WTC11 (cell line): Measurements from ENCODE around the gene PLXDC2.

ENCODE experiments used
- ETV6 ChIP-seq: sonication (generic); formaldehyde crosslinking; IDR thresholded peaks from 2 replicates; pipeline ENCODE4 v1.8.1; 2022; ENCODE audit warnings: mild to moderate bottlenecking, missing genetic modification reagents
- GABPB1 ChIP-seq: sonication (generic); formaldehyde crosslinking; IDR thresholded peaks from 2 replicates; pipeline ENCODE4 v1.8.1; 2023; ENCODE audit warnings: mild to moderate bottlenecking, missing genetic modification reagents
- GTF2I ChIP-seq: fragments of 250-450 bp; sonication (Bioruptor Pico); conservative IDR thresholded peaks from 2 replicates; pipeline ENCODE4 v1.4.0; 2021; ENCODE audit warnings: mild to moderate bottlenecking
- JUN ChIP-seq: sonication (generic); formaldehyde crosslinking; IDR thresholded peaks from 2 replicates; pipeline ENCODE4 v1.8.0; 2023; ENCODE audit warnings: mild to moderate bottlenecking, missing genetic modification reagents
- NFE2L1 ChIP-seq: sonication (generic); formaldehyde crosslinking; IDR thresholded peaks from 2 replicates; pipeline ENCODE4 v1.8.1; 2023; ENCODE audit warnings: missing genetic modification reagents
- SMAD3 ChIP-seq: sonication (generic); formaldehyde crosslinking; IDR thresholded peaks from 2 replicates; pipeline ENCODE4 v1.8.0; 2022; ENCODE audit warnings: missing genetic modification reagents, mild to moderate bottlenecking, borderline replicate concordance
- ZNF416 ChIP-seq: fragments of 250-450 bp; sonication (Bioruptor Pico); IDR thresholded peaks from 2 replicates; pipeline ENCODE4 v1.9.0; 2021; ENCODE audit warnings: mild to moderate bottlenecking, inconsistent platforms
- TF ChIP-seq, protein P1 (sequence below): fragments of 200-600 bp; IDR thresholded peaks from 2 replicates; pipeline ENCODE4 v1.8.0; 2022; ENCODE audit warnings: antibody characterized with exemption
- TF ChIP-seq, protein P2 (sequence below): sonication (generic); formaldehyde crosslinking; IDR thresholded peaks from 2 replicates; pipeline ENCODE4 v1.8.1; 2023; ENCODE audit warnings: mild to moderate bottlenecking, missing genetic modification reagents, moderate library complexity
- TF ChIP-seq, protein P3 (sequence below): fragments of 250-450 bp; sonication (Bioruptor Pico); IDR thresholded peaks from 2 replicates; pipeline ENCODE4 v2.1.2; 2022; ENCODE audit warnings: mild to moderate bottlenecking, moderate library complexity

DNA sequence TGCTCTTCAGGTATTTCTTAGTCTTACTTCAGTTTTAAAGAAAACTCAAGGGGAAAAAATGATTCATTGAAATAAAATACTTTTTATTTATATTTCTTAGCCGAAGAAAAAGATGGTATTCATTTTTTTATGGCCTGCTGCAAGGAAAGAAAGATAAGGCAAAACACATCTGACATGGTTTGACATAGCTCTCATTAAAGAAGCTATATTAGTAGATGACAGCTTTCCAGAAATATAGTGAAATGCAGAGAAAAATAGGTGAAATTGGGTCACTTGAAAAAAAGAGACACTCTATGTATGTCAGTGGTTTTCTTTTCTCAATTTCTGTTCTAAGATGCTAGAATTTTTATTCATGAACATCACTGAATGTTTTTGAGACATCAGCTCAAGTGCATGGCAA is 438.3 kb downstream of the PLXDC2 start:
- TF ChIP-seq, protein P1, sequence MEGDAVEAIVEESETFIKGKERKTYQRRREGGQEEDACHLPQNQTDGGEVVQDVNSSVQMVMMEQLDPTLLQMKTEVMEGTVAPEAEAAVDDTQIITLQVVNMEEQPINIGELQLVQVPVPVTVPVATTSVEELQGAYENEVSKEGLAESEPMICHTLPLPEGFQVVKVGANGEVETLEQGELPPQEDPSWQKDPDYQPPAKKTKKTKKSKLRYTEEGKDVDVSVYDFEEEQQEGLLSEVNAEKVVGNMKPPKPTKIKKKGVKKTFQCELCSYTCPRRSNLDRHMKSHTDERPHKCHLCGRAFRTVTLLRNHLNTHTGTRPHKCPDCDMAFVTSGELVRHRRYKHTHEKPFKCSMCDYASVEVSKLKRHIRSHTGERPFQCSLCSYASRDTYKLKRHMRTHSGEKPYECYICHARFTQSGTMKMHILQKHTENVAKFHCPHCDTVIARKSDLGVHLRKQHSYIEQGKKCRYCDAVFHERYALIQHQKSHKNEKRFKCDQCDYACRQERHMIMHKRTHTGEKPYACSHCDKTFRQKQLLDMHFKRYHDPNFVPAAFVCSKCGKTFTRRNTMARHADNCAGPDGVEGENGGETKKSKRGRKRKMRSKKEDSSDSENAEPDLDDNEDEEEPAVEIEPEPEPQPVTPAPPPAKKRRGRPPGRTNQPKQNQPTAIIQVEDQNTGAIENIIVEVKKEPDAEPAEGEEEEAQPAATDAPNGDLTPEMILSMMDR: no peak
- TF ChIP-seq NFE2L1 (CRISPR knock-in tag) (no peak), SMAD3 (CRISPR knock-in tag) (no peak), GTF2I (CRISPR knock-in tag) (no peak), ETV6 (CRISPR knock-in tag) (no peak), JUN (CRISPR knock-in tag) (no peak), GABPB1 (CRISPR knock-in tag) (no peak), ZNF416 (CRISPR knock-in tag) (no peak)
- TF ChIP-seq, protein P2, sequence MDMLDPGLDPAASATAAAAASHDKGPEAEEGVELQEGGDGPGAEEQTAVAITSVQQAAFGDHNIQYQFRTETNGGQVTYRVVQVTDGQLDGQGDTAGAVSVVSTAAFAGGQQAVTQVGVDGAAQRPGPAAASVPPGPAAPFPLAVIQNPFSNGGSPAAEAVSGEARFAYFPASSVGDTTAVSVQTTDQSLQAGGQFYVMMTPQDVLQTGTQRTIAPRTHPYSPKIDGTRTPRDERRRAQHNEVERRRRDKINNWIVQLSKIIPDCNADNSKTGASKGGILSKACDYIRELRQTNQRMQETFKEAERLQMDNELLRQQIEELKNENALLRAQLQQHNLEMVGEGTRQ (CRISPR knock-in tag): no peak
- TF ChIP-seq, protein P3, sequence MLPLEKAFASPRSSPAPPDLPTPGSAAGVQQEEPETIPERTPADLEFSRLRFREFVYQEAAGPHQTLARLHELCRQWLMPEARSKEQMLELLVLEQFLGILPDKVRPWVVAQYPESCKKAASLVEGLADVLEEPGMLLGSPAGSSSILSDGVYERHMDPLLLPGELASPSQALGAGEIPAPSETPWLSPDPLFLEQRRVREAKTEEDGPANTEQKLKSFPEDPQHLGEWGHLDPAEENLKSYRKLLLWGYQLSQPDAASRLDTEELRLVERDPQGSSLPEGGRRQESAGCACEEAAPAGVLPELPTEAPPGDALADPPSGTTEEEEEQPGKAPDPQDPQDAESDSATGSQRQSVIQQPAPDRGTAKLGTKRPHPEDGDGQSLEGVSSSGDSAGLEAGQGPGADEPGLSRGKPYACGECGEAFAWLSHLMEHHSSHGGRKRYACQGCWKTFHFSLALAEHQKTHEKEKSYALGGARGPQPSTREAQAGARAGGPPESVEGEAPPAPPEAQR (CRISPR knock-in tag): no peak
